Mammary epithelial cell (primary cell): Measurements from ENCODE around the gene NDUFV2.

Source experiments
- CTCF ChIP-seq, 2 donors: IDR thresholded peaks in 1 of 2; conservative IDR thresholded peaks in 1 of 2; 2 replicates each; pipeline ENCODE4 v1.5.1; 2011 to 2012; ENCODE audit warnings: inconsistent platforms in 2 of 2, low read length in 2 of 2, mild to moderate bottlenecking in 2 of 2, control low read depth in 1 of 2, low read depth in 1 of 2; ENCODE audit not compliant: insufficient read depth in 1 of 2; ENCODE audit errors: extremely low read depth in 1 of 2
- EZH2 ChIP-seq: IDR thresholded peaks from 2 replicates; pipeline ENCODE4 v1.6.1; 2012; ENCODE audit warnings: low read length, inconsistent platforms, borderline replicate concordance

GRCh38 chr18:9065864-9066263, 36.6 kb upstream of the NDUFV2 start:
- TF ChIP-seq CTCF (conservative IDR thresholded peaks at IDR 0.05 in 1 of 2, IDR thresholded peaks at IDR 0.05 in 1 of 2; ENCODE audit: extremely low read depth in 1 of 2, insufficient read depth in 1 of 2, low read depth in 1 of 2, low read length in 2 of 2) (no peak), EZH2 (no peak)
